ENCODE data around the gene HORMAD1.
"Not testable (repeated sequence)": the region's sequence is repeated elsewhere in the genome, so short reads cannot be mapped to it uniquely, and the experiment has no call there.

The HORMAD1 gene

GRCh38 chr1:150720703-150721102, at the start of gene HORMAD1:
HORMAD1 (minus strand) TSS chr1:150720895; CDS start chr1:150719505, 1,390 bp downstream.
- DNase-seq: no peak

GRCh38 chr1:150767704-150768103, 47.0 kb upstream of the HORMAD1 start:
- DNase-seq: not testable (repeated sequence)

GRCh38 chr1:150765977-150766301, 45.2 kb upstream of the HORMAD1 start:
- not testable (repeated sequence) for DNase-seq

GRCh38 chr1:150765296-150765976, 44.7 kb upstream of the HORMAD1 start, which contains the start of gene CTSS:
CTSS (minus strand) TSS chr1:150765778; CDS start chr1:150764763, 1,015 bp downstream.
- DNase-seq: peak; percentile 55

- DNase-seq: peak; percentile 42
These were observed 44.0 kb upstream of the HORMAD1 start for GRCh38 chr1:150764617-150765101.

- no peak for DNase-seq
These were observed 42.3 kb upstream of the HORMAD1 start for GRCh38 chr1:150763018-150763417.

GRCh38 chr1:150762552-150762951, 41.9 kb upstream of the HORMAD1 start:
- no peak for DNase-seq

GRCh38 chr1:150761801-150762200, 41.1 kb upstream of the HORMAD1 start:
- DNase-seq: no peak

GRCh38 chr1:150760013-150760412, 39.3 kb upstream of the HORMAD1 start:
- DNase-seq: no peak

GRCh38 chr1:150753416-150753815, 32.7 kb upstream of the HORMAD1 start:
- no peak for DNase-seq

GRCh38 chr1:150751443-150751842, 30.7 kb upstream of the HORMAD1 start:
- DNase-seq: no peak

GRCh38 chr1:150749720-150750311, 29.1 kb upstream of the HORMAD1 start:
- DNase-seq: no peak

GRCh38 chr1:150748878-150749719, 28.4 kb upstream of the HORMAD1 start:
- DNase-seq: no peak

- DNase-seq: no peak
These were observed 9.5 kb upstream of the HORMAD1 start for GRCh38 chr1:150730130-150730721.

GRCh38 chr1:150724336-150724735, 3.6 kb upstream of the HORMAD1 start:
- no peak for DNase-seq

- no peak for DNase-seq
These were observed 597 bp downstream of the HORMAD1 start for GRCh38 chr1:150720098-150720497.

- no peak for DNase-seq
These were observed 2.3 kb downstream of the HORMAD1 start for GRCh38 chr1:150718225-150718891.

GRCh38 chr1:150709031-150709430, 11.7 kb downstream of the HORMAD1 start:
- not testable (repeated sequence) for DNase-seq

- DNase-seq: no peak
These were observed 12.1 kb downstream of the HORMAD1 start for GRCh38 chr1:150708595-150708994.

GRCh38 chr1:150706091-150706490, 14.6 kb downstream of the HORMAD1 start:
- DNase-seq: no peak

- no peak for DNase-seq
These were observed 17.3 kb downstream of the HORMAD1 start for GRCh38 chr1:150703427-150703826.

Data from CD4-positive, alpha-beta T cell treated with Interleukin-17A for 1 hour (primary cell).